ENCODE measurements around the gene CEP72. TPM values are rescaled to one million over a fixed set of nuclear protein-coding genes. Genes with fewer than 3 reads are reported as not detected.

CEP72 gene
- total and polyA plus RNA-seq, 11 donors = 0.58 to 4.1 (median 1.6) TPM

- intact Hi-C loops (cut with DNase I) = no loop called here
- H3K36me3 ChIP-seq = no peaks in the 10 kb centered on the region
- DNase-seq (no peak), ATAC-seq (no peak)
- no peaks in the 10 kb centered on the region for H3K4me1 ChIP-seq
- WGBS, 4 donors = 67 to 82% (median 77%) methylated on average over 4 to 21 of the region's 21 CpGs
- H3K4me3 ChIP-seq = no peak overlapping the region
- H3K9me3 ChIP-seq = no peaks in the 10 kb centered on the region
- TF ChIP-seq CTCF (IDR thresholded peaks at IDR 0.05) = no peak
- no peak overlapping the region for H3K27ac ChIP-seq
- H3K27me3 ChIP-seq = peaks cover 9 to 71% (median 32%) of the 10 kb centered on the region in 9 donors
Observed at GRCh38 chr5:569868-570361, 42.2 kb upstream of the CEP72 start.

- no peak for ATAC-seq
- Histone ChIP-seq H3K4me1 (no peaks in the 10 kb centered on the region), H3K36me3 (no peaks in the 10 kb centered on the region), H3K4me3 (no peak overlapping the region), H3K9me3 (peaks cover 0 to 4% (median under 1%) of the 10 kb centered on the region in 12 donors), H3K27ac (no peak overlapping the region), H3K27me3 (peaks cover 9 to 71% (median 32%) of the 10 kb centered on the region in 9 donors)
- TF ChIP-seq CTCF (IDR thresholded peaks at IDR 0.05) (no peak), POLR2A (IDR thresholded peaks at IDR 0.05) (no peak)
- intact Hi-C loops (cut with DNase I) = no loop called here
- 87 to 90% (median 88%) methylated on average over 15 to 17 of the region's 17 CpGs for WGBS, 4 donors
- no peak for DNase-seq
Observed at GRCh38 chr5:570446-570845, 41.7 kb upstream of the CEP72 start.

GRCh38 chr5:570886-571285 is 41.3 kb upstream of the CEP72 start:
- intact Hi-C loops (cut with DNase I) = no loop called here
- 75 to 80% (median 78%) methylated on average over 7 to 8 of the region's 8 CpGs for WGBS, 4 donors
- H3K4me3 ChIP-seq = no peak overlapping the region
- no peak for TF ChIP-seq POLR2A (IDR thresholded peaks at IDR 0.05)
- TF ChIP-seq CTCF (IDR thresholded peaks at IDR 0.05) = no peak
- ATAC-seq = no peak
- DNase-seq = no peak
- H3K36me3 ChIP-seq = no peaks in the 10 kb centered on the region
- peaks cover 6 to 68% (median 30%) of the 10 kb centered on the region in 9 donors for H3K27me3 ChIP-seq
- no peak overlapping the region for H3K27ac ChIP-seq
- H3K4me1 ChIP-seq = no peaks in the 10 kb centered on the region
- H3K9me3 ChIP-seq = peaks cover 0 to 8% (median 3%) of the 10 kb centered on the region in 12 donors

- Histone ChIP-seq H3K4me3 (no peak overlapping the region), H3K9me3 (peaks cover 0 to 17% (median 9%) of the 10 kb centered on the region in 12 donors), H3K36me3 (no peaks in the 10 kb centered on the region), H3K27me3 (peaks cover 3 to 59% (median 21%) of the 10 kb centered on the region in 9 donors), H3K4me1 (no peaks in the 10 kb centered on the region), H3K27ac (no peak overlapping the region)
- no peak for ATAC-seq
- no peak for DNase-seq
- intact Hi-C loops (cut with DNase I) = no loop called here
- TF ChIP-seq POLR2A (IDR thresholded peaks at IDR 0.05) = no peak
- 89 to 94% (median 92%) methylated on average over 6 to 13 of the region's 13 CpGs for WGBS, 4 donors
Observed at GRCh38 chr5:571791-572190, 40.3 kb upstream of the CEP72 start.

Measured in heart left ventricle (tissue), 16 donors.